NCI-H526 (cell line): ENCODE measurements around the gene RASA2.

Source experiments
- DNase-seq, 2 experiments: peaks; one replicate each; lab custom pipeline; 2025; lab: John Stamatoyannopoulos, UW

Gene RASA2

GRCh38 chr3:141537856-141538255 lies 51.0 kb downstream of the RASA2 start:
- DNase-seq = no peak

DNA sequence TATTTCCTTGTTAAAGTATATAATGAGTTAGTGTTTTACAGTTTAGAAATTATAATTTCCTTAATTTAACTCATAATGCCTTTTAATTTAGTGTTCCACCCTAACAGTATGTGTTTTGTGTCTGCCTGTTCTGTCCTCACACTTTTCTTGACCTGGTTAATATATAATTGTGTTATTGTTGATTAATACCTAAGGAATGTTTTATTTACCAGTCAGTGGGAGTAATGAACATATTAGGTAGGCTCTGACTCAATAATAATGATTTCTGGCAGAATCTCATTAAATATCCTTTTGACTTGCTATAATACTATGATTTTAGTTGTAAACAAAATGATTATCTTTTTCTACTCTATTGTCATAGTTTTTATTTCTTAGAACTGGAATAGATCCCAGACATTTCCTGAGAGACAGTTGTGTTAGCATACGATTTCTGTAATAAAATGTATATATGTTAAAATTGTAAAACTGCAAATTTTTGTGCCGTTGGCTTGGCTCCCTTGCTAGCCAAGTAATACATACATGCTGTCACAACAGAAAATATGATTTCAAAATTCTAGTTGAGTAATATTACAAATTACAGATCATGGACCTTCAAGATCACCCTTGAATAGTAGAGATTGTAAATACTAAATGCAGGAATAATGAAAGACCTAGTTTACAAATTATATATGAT lies 51.9 kb downstream of the RASA2 start:
- DNase-seq = no peak

DNA sequence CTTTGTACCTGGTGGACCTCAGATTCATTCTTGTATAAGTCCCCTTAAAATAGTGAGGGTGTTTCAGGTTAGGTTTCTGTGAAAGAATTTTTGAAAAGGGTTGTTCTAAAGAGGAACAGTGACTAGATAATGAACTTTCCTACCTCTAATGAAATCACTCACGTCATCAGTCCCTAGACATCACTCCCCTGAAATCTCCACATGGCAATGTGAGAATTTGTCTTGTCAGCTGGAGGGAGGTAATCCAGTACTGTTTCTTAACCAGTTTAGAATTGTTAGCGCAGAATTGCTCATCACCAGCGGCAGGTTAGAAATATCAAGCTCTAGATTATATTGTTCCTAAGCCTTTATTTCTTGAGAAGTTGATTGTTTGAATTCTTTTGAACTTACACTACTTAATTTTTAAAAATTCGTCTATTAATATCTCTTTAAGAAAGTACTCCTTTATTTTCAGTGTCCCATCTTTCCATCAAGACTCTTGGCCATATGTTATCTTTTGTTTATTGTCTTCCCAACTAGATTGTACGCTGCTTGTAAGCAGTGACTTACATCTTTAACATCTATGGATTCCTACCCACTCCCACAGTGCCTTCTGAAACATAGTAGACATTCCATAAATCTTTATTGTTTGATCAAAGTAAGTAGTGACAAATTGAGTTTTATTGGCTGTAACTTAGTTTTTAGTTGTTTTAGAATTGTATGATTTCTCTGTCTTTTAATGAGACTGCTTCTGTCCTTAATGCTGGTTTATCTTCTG lies 52.8 kb downstream of the RASA2 start:
- DNase-seq = no peak

GRCh38 chr3:141540531-141540930 lies 53.7 kb downstream of the RASA2 start:
- no peak for DNase-seq

DNA sequence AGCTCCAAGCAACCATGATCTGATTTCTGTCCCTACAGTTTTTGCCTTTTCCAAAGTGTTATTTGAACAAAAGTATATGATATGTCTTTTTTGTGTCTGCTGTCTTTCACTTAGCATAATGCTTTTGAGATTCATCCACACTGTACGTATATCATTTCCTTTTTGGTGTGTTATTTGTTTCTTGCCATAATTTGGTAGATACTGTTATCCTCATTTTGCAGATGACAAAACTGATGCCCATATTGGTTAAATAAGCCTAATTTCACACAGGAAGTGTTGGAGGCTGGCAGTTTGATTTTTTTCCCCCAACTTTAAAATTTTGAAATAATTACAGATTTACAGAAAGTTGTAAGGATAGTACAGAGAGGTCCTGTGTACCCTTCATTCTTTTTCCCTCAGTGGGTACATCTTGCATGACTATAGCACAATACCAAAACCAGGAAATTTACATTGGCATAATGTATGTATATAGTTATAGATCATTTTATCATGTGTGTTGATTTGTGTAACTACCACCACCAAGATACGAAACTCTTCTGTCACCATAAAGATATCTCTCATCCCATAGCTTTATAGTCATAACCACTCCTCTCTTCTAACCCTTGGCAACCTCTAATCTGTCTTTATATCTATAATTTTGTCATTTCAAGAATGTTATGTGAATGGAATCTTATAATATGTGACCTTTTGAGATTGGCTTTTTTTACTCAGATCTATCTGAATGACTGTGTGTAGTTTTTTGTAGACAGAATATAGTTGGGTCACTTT lies 55.6 kb downstream of the RASA2 start:
- no peak for DNase-seq

DNA sequence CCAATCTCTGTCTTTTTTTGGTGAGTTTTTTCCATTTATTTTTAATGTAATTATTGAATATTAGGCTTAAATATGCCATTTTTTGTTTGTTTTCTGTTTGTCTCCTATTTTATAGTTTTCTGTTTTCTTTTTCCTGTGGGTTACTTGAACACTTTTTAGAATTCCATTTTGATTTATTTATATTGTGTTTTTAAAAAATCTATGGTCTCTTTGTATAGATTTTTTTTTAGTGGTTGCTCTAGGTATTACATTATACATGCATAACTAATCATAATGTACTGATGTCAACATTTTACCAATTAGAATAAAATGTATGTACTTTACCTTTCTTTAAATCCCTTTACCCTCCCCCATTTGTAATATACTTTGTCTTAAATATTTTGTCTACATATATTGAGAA lies 56.2 kb downstream of the RASA2 start:
- DNase-seq = no peak

DNA sequence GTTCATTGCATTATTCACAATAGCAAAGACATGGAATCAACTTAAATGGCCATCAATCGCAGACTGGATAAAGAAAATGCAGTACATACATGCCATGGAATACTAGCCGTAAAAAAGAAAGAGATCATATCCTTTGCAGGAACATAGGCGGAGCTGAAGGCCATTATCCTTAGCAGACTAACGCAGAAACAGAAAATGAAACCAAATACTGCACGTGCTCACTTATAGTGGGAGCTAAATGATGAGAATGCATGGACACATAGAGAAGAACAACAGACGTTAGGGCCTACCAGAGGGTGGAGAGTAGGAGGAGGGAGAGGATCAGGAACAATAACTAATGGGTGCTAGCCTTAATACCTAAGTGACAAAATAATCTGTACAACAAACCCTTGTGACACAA lies 57.9 kb downstream of the RASA2 start:
- no peak for DNase-seq

- DNase-seq = no peak
Observed at GRCh38 chr3:141546081-141546480, 59.3 kb downstream of the RASA2 start.

DNA sequence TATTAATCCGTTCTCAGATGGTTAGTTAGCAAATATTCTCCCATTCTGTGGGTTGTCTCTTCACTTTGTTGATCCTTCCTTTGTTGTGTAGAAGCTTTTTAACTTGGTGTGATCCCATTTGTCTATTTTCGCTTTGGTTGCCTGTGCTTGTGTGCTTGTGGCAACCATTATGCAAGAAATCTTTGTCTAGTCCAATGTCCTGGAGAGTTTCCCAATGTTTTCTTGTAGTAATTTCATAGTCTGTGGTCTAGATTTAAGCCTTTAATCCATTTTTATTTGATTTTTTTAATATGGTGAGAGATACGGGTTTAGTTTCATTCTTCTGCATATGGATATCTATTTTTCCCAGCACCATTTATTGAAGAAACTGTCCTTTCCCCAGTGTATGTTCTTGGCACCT lies 59.8 kb downstream of the RASA2 start:
- DNase-seq = no peak

DNA sequence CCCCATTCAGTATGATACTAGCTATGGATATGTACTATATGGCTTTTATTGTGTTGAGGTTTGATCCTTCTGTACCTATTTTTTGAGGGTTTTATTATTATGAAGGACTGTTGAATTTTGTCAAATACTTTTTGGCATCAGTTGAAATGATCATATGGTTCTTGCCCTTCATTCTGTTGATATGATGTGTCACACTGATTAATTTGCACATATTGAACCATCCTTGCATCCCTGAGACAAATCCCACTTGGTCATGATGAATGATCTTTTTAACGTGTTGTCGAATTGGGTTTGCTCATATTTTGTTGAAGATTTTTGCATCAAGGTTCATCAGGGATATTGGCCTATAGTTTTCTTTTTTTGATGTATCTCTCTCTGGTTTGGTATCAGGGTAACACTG lies 61.0 kb downstream of the RASA2 start:
- DNase-seq = no peak

GRCh38 chr3:141550926-141551665 lies 64.3 kb downstream of the RASA2 start:
- DNase-seq = no peak

- DNase-seq = no peak
Observed at GRCh38 chr3:141552440-141552991, 65.7 kb downstream of the RASA2 start.

DNA sequence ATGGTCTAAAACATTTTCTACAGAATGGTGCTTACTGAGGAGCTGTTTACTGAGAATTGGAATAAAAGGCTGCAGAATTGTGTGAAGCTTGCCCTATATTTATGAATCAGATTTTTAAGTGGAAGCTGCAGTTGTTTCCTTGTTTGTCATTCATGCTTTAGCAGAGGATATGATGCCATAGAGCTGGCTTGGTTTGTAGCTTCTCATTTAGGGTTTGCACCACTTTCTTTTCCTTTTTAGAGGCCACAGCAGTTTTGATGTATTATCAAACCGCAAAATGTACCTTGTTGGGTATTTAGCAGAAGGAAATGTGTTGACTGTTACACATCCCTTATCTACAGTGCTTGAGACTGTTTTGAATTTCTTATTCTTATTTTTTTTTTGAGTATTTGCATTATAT lies 66.2 kb downstream of the RASA2 start:
- DNase-seq = no peak

DNA sequence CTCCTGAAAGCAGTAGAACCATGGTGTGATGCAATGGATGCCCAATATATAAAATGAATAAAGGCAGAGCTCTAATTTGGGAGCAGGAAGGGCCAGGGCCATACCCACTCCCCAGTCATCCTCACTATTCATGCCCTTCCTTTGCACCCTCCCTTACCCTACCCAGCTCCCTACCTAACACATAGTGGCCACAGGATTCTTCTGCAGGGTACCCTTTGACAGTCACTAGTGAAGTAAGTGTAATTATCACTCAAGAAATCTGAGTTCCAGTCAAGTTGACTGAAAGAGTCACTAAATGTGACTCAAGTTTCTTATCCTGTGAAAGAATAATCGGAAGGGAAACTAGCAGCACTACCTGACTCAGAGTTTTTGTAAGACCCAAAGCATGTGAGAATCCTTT lies 69.2 kb downstream of the RASA2 start:
- DNase-seq = no peak

DNA sequence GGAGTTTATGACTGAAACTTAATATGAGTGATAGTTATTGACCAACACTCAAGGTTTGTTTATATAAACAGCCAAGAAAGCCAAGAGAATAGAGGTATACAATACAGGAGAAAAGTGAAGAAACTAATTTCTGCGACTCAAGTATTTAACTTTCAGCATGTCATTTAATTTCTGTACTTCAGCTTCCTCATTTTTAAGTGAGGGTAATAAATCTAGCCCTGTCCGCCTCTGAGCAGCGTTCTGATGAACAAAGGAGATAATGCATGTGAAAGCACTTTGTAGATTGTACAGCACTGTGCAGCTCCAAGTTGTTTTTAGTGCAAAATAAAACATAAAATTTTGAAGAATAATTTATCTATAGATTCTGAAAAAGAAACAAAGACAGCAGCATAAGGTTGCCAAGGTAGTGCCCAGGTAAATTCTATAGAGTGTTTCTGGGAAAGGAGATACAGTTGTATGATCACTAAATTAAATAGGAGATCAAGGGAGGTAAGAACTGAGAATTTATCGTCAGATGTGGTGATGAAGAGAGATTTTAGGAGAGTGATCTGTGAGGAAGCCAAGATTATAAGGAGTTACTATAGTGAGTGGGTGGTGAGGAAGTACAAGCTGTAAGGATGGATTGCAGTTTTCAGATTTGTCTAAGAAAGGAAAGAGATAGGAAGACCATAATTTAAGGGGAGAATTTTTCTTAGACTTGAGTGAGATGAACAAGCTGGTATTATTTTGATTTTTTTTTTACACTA lies 71.3 kb downstream of the RASA2 start:
- DNase-seq = no peak

DNA sequence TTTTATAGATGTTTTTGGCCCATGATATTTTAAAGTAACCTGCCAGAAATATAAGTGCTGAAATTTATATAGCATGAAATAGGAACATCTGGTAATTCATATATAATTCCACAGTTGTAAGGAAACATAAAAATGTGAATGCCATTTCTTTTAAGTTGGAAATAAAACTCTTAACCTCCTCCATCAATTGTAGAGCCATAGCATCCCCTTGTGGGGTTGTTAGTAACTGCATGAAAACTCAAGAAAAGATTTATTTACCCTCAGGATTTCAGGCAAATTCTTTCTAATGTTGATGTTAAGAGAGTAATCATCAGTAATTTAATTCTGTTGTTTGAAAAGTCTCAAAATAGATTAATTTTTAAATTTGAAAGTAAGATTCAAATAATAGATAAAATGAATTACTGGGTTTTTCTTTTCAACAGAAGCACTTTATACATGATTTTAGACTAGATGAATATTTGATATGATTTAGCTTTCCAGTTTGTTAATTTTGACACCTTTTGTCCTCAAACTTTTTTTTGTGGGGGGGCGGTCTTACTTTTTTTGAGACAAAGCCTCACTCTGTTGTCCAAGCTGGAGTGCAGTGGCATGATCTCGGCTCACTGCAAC lies 74.7 kb downstream of the RASA2 start:
- DNase-seq = peak; percentile 37 to 73

- no peak for DNase-seq
Observed at GRCh38 chr3:141564241-141564640, 77.4 kb downstream of the RASA2 start.

DNA sequence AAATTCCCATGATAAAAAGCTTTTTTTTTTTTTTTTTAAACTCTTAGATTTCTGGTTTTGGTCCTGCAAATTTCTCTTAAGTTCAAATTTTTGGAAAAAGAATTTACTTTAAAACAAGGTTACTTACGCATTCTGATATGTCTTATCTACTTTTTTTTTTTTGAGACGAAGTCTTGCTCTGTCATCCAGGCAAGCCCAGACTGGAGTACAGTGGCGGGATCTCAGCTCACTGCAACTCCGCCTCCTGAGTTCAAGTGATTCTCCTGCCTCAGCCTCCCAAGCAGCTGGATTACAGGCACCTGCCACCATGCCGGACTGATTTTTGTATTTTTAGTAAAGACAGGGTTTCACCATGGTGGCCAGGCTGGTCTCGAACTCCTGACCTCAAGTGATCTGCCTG lies 83.2 kb downstream of the RASA2 start:
- DNase-seq = no peak

GRCh38 chr3:141575879-141576743 lies 89.3 kb downstream of the RASA2 start:
- peak in 1 of 2 experiments; percentile 23 for DNase-seq

- DNase-seq = no peak
Observed at GRCh38 chr3:141576744-141577052, 89.9 kb downstream of the RASA2 start.
